ENCODE data around the gene ZDHHC9. TPM values are rescaled to one million over a fixed set of nuclear protein-coding genes. Genes with fewer than 3 reads are reported as not detected.

Gene ZDHHC9
- total RNA-seq, 4 donors from 2014 or later = 32.5 to 60.1 (median 41.6) TPM

GRCh38 chrX:129785160-129785947, 58.3 kb downstream of the ZDHHC9 start:
- H3K4me3 ChIP-seq = no peak overlapping the region
- WGBS = 71% methylated on average over 11 of the region's 11 CpGs
- TF ChIP-seq POLR2A (IDR thresholded peaks at IDR 0.05) = no peak
- no peak for TF ChIP-seq POLR2AphosphoS5 (IDR thresholded peaks at IDR 0.05)
- TF ChIP-seq CTCF (IDR thresholded peaks at IDR 0.05) = no peak
- no peak for TF ChIP-seq EP300 (IDR thresholded peaks at IDR 0.05)
- H3K27me3 ChIP-seq = no peaks in the 10 kb centered on the region
- DNase-seq (ENCODE audit: low spot score in 2 of 2) = peak in 1 of 2 donors; percentile 55
- H3K27ac ChIP-seq = no peak overlapping the region
- no peaks in the 10 kb centered on the region for H3K4me1 ChIP-seq
- no peaks in the 10 kb centered on the region for H3K9me3 ChIP-seq
- H3K36me3 ChIP-seq = no peaks in the 10 kb centered on the region

- WGBS = 65% methylated on average over 7 of the region's 7 CpGs
These were observed 59.3 kb downstream of the ZDHHC9 start for GRCh38 chrX:129784371-129784770.

GRCh38 chrX:129783291-129783713, 60.4 kb downstream of the ZDHHC9 start:
- H3K27me3 ChIP-seq = no peaks in the 10 kb centered on the region
- TF ChIP-seq EP300 (IDR thresholded peaks at IDR 0.05) (no peak), POLR2AphosphoS5 (IDR thresholded peaks at IDR 0.05) (no peak), POLR2A (IDR thresholded peaks at IDR 0.05) (no peak), CTCF (IDR thresholded peaks at IDR 0.05) (no peak)
- H3K4me1 ChIP-seq = no peaks in the 10 kb centered on the region
- H3K4me3 ChIP-seq = no peak overlapping the region
- no peak overlapping the region for H3K27ac ChIP-seq
- H3K9me3 ChIP-seq = no peaks in the 10 kb centered on the region
- WGBS = 80% methylated on average over 10 of the region's 11 CpGs
- H3K36me3 ChIP-seq = no peaks in the 10 kb centered on the region
- DNase-seq (ENCODE audit: low spot score in 2 of 2) = no peak

More at GRCh38 chrX:129784371-129784770, 59.3 kb downstream of the ZDHHC9 start:
- H3K27ac ChIP-seq = no peak overlapping the region
- H3K4me1 ChIP-seq = no peaks in the 10 kb centered on the region
- H3K4me3 ChIP-seq = no peak overlapping the region
- no peaks in the 10 kb centered on the region for H3K36me3 ChIP-seq
- peak in 1 of 2 donors; percentile 15 for DNase-seq (ENCODE audit: low spot score in 2 of 2)
- no peaks in the 10 kb centered on the region for H3K9me3 ChIP-seq
- H3K27me3 ChIP-seq = no peaks in the 10 kb centered on the region
- TF ChIP-seq EP300 (IDR thresholded peaks at IDR 0.05) (no peak), CTCF (IDR thresholded peaks at IDR 0.05) (no peak), POLR2A (IDR thresholded peaks at IDR 0.05) (no peak), POLR2AphosphoS5 (IDR thresholded peaks at IDR 0.05) (no peak)

- H3K27me3 ChIP-seq = no peaks in the 10 kb centered on the region
- DNase-seq (ENCODE audit: low spot score in 2 of 2) = no peak
- H3K4me1 ChIP-seq = no peaks in the 10 kb centered on the region
- no peak overlapping the region for H3K4me3 ChIP-seq
- no peak overlapping the region for H3K27ac ChIP-seq
- TF ChIP-seq EP300 (IDR thresholded peaks at IDR 0.05) (no peak), POLR2A (IDR thresholded peaks at IDR 0.05) (no peak), CTCF (IDR thresholded peaks at IDR 0.05) (no peak), POLR2AphosphoS5 (IDR thresholded peaks at IDR 0.05) (no peak)
- WGBS = 69% methylated on average over 4 of the region's 4 CpGs
- no peaks in the 10 kb centered on the region for H3K36me3 ChIP-seq
- H3K9me3 ChIP-seq = no peaks in the 10 kb centered on the region
These were observed 61.0 kb downstream of the ZDHHC9 start for GRCh38 chrX:129782706-129783105.

- 84% methylated on average over 5 of the region's 10 CpGs for WGBS
- H3K4me1 ChIP-seq = no peaks in the 10 kb centered on the region
- no peak overlapping the region for H3K4me3 ChIP-seq
- H3K27ac ChIP-seq = no peak overlapping the region
- no peak for DNase-seq (ENCODE audit: low spot score in 2 of 2)
- no peak for TF ChIP-seq POLR2A (IDR thresholded peaks at IDR 0.05)
- H3K27me3 ChIP-seq = no peaks in the 10 kb centered on the region
- no peaks in the 10 kb centered on the region for H3K9me3 ChIP-seq
- no peaks in the 10 kb centered on the region for H3K36me3 ChIP-seq
These were observed 61.8 kb downstream of the ZDHHC9 start for GRCh38 chrX:129781680-129782495.
